Ecto neural progenitor cell (in vitro differentiated cells): ENCODE measurements around the gene CREB3L4.

ENCODE experiments used
- DNase-seq: peaks from one replicate; pipeline ENCODE4 v3.0.0-alpha.2; 2018; ENCODE audit warnings: low spot score

CREB3L4 gene, protein sequence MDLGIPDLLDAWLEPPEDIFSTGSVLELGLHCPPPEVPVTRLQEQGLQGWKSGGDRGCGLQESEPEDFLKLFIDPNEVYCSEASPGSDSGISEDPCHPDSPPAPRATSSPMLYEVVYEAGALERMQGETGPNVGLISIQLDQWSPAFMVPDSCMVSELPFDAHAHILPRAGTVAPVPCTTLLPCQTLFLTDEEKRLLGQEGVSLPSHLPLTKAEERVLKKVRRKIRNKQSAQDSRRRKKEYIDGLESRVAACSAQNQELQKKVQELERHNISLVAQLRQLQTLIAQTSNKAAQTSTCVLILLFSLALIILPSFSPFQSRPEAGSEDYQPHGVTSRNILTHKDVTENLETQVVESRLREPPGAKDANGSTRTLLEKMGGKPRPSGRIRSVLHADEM

DNA sequence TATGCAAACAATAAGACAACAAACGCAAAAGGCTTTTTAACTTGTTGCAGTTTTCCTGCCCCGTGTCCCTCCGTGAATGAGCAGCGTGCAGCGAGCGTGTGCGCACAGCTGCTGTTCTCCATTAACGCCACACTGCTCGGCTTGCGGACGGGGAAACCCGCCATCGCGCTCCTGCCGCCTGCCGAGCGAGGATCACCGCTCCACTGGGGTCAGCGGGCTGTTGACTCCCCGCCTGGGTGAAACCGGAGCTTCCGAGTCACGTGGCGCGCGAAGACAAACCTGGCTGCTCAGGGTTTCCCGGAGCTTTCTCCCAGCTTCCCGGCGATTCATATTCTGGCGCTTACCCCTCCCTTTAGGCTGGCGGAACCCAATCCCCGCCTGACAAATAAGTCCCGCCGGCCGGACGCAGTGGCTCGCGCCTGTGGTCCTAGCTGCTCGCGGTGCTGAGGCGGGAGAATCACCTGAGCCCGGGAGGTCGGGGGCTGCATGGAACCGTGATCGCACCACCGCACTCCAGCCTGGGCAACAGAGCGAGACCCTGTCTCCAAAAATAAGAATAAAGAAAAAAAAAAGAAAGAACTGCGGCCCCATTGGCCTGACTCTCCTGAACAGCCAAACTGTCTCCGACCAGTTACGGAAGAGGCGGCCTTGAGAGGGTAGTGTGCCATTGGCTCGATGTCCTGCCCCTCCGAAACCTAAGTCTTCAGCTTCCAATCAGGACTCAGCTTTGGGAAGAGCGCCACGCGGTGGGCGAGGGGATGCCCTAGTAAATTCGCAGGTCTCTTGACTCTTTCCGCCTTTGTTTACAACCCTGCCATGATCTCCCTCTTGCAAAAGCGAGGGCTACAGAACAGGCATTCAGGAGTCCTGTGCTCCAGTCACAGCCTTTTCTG lies at the start of gene CREB3L4:
Gene CREB3L4, plus strand, starts transcription at position 796 of the 893 bp plus-strand sequence. CDS start 624 bp downstream, outside the sequence.
- peak; percentile 95 for DNase-seq

DNA sequence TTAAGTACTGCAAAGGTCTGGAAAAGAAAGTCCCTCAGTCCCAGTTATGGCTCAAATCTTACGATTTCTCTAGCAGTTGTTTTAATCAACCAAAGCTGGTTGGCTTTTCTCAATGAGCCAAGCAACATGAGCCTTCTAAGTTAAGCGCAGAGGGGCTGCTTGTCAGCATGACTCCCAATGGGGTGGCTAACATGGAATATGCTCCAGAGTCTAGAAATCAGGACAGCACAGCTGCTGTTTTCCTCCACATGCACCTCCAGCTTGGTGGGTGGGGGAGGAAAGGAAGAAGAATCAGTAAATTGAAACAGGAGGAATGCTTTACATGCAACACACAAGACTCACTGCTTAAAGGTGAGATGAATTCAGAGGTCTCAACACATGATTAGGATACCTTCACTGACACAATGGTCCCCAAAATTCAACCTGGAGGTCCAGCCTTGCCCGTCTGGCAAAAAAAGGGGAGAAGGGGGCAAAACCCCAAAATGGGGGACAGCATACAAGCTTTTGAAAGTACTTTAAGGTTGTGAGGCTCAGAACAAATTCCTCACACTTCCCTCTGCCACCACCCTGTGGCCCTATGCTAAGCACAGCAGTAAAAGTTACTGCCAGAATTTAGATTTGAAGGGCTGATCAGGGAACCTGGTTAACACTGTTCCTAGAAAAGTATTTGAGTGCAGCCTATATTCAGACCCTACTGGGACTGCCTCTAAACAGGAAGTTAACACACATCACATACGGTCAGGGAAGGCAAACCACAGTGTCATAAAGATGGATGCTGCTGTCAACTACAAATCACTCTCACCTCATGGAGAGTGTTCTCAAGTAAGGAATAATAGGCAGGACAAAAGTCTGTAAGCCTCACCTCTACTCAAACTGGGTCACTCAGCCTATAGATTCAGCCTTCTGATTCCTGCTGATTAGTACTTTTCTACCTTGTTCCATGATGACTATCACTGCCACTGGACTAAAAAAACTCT lies 47.5 kb upstream of the CREB3L4 start:
- no peak for DNase-seq

DNA sequence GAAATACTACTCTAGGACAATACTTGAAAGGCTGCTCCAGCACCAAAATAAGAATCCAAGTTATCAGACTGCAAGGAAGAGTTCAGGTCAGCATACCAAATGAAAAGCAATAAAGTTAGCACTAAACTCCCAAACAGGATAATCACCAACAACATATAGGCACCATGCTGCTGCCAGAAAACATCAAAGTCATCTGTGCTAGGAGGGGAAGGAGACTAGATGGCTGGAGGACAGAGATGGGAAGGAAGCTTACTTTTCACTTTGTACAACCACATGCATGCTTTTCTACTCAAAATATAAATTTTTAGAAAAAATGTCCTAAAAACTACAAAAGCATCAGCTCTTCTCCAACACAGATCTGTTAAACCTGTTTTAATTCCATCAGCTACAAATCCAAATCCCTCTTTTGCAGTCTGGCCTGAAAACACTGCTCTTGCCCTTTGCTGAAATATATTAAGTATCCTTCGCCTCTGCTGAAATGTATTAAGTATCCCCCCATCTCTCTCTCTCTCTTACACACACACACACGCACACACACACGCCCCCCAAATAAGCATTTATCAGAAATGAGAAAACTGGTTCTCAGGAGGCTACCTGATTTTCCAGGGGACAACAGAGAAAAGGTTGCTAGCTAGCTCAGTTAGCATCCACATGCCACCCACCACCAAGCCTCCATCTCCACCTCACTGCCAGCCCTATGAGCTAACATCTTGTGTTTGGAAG lies 46.5 kb upstream of the CREB3L4 start:
- DNase-seq = no peak

DNA sequence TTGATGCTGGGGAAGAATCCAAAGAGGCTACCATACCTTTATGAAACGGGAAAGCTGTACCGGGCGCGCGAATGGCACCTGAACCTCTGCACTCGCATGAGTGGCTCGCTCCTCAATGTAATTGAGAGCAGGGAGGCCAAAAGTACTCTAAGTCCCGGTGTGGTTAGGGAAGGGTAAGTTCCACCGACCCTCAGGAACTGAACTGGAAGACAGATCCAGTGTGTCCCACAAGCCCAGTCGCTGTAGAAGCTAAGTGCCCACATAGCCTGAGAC lies 46.0 kb upstream of the CREB3L4 start:
- no peak for DNase-seq

GRCh38 chr1:153922076-153922971 lies 45.4 kb upstream of the CREB3L4 start:
- no peak for DNase-seq

GRCh38 chr1:153922972-153923925 lies 44.5 kb upstream of the CREB3L4 start, which contains the start of gene GATAD2B:
Gene GATAD2B, minus strand, starts transcription at chr1:153922972. Its CDS starts 94,625 bp downstream, at chr1:153828347.
- peak; percentile 99 for DNase-seq

GRCh38 chr1:153926405-153926804 lies 41.3 kb upstream of the CREB3L4 start:
- no peak for DNase-seq

DNA sequence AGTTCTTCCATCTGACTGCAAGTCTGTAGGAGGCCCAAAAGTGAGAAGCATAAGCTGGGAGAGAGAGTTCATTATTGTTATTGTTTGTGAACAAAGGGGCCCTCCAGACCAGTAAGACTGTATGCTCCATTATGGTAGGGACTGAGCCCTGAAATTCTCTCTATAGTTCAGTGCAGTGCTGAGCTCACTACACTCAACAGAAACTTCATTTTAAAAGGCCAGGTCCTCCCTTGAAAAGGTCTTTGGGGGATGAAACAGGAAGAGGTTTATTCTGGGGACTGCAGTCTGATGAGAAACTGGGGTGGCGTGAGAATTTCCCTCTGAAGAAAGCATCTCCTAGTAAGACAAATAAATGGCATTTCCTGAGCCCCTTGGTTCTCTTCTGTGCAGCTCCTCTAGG lies 39.5 kb upstream of the CREB3L4 start:
- no peak for DNase-seq

DNA sequence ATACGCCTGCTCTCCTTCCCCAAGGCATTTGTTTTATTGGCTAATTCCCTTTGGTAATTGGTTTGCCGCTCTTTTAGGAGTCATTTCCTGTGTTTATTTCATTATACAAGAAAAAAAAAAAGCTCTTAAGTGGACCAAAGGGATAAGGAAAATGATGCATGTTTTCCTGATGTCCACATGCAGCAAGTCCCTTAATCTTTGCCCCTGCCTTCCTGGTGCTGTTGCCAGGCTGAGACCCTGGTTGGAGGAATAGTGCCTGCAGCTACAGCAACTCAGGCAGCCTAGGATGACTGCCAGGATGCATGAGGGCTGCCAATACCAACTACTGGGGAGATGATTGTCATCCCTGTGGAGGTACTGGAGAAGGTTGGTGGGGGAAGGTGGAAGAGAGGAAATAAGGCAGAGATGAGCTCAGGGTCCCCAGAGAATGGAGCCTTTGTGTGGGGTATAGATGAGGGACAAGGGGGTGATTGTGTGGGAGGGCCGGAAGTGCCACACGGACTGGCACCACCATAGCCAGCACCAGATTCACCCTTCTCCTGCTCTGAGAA lies 38.8 kb upstream of the CREB3L4 start:
- no peak for DNase-seq

- DNase-seq = no peak
Measured at GRCh38 chr1:153929426-153929825, 38.3 kb upstream of the CREB3L4 start.

DNA sequence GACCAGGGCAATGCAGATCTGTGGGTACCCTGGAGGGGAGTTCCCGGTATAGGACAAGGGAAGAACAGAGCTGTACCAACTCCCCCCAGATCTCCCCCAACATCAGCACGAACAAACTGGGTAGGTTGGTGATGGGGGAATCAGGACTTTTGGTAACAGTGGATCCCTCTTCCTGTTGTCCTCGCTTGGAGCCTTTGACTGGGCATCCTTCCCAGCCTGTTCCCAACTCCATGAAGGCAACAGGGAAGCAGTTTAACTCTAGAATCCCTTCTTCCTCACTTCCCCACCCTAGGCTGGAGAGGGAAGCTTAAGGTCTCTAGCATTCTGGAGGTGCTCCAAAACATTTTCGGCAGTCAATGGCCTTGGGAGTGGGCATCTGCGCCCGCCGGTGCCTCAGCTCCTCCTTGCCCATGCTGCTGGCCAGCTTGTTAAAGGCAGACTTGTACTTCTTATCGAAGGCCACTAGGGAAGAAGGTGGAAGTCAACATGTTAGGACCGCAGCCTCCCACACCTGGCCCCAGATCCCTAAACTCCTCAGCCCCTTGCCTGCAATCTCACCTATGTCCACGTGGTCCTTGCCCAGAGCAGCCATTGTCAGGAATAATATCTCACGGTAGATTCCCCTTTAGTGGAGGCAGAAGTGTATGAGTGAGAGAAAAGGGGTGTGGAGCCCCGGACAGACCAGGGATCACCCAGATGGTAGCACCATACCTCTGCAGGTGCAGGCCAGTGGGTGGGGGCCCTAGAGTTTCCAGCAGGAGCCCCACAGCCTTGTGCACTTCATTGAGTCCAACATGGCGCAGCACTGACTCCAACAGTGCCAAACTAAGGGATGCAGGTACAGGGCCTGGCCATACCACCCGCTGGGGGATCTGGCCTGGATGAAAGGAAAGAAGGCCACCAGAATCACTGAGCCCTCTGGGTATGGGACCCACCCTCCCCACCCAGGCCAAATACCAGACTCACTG lies 37.4 kb upstream of the CREB3L4 start:
- DNase-seq = no peak

DNA sequence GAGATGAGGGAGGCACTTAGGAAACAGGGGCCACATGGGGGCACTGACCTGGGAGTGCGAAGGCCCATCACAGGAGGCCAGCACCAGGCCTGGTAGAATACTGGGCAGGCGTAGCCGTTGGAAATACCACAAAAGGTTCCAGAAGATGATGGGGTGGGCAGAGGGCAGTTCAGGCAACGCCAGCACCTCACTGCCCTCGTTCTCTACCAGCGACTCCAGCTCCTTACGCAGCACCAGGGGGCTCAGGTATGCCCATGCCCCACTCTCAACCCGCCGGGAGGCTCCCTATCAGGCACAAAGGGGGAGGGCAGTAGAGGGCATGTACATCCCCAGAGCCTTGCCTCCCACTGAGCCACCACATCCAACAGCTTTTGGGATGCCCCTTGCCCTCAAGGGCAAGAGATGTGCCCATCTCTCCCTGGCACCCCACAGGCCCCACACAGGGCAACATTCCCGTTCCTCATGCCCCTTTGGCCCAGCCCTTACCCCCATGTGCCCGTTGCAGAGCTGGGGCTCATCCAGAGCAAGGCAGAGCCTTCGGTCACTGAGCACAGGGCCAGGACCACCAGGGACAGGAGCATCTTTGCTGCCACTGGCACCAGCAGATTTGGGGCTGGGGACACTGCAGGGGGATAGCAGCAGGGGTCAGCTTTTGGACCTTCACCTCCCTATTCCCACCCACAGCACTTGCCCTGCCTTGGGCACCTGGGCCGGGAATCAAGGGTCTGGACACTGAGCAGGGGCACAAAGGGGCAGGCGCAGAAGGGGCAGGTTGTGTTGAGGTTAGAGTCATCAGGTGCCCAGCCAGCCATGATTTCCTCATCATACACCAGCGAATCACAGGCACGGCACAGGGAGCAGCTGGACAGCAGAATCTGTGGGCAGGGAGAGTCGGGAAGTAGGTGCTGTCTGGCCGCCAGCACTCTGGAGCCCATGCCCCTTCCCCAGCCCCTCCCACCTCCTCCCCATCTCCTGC lies 35.3 kb upstream of the CREB3L4 start:
- DNase-seq = no peak

GRCh38 chr1:153933430-153933829 lies 34.3 kb upstream of the CREB3L4 start:
- no peak for DNase-seq

- no peak for DNase-seq
Measured at GRCh38 chr1:153933955-153934354, 33.7 kb upstream of the CREB3L4 start.

DNA sequence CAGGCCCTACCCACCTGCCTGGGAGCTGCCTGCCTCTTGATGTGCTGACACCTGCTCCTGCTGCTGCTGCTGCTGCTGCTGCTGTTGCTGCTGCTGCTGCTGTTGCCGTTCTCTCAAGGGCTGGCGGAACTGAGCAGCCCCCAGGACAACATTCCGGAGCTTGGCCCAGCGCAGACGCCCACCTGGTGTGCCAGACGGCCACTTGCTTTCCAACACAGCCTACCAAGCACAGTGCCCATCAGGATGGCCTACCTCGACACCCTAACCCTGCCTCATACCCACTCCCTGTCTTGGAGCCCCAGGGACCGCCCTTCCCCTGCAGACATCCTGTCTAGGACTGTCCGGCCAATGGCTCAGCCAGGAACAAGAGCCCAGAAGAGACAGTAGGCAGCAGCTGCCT lies 33.0 kb upstream of the CREB3L4 start:
- no peak for DNase-seq
